ENCODE results near the gene FER.
"Not testable (repeated sequence)": the region's sequence is repeated elsewhere in the genome, so short reads cannot be mapped to it uniquely, and the experiment has no call there.

The FER gene

GRCh38 chr5:108801776-108802175, 54.1 kb downstream of the FER start:
- no peak for DNase-seq

- no peak for DNase-seq
Observed at GRCh38 chr5:108810717-108811116, 63.0 kb downstream of the FER start.

- no peak for DNase-seq
Observed at GRCh38 chr5:108813673-108814072, 66.0 kb downstream of the FER start.

- DNase-seq: no peak
Observed at GRCh38 chr5:108814551-108814950, 66.9 kb downstream of the FER start.

- no peak for DNase-seq
Observed at GRCh38 chr5:108818613-108819272, 71.0 kb downstream of the FER start.

- DNase-seq: no peak
Observed at GRCh38 chr5:108820983-108821382, 73.3 kb downstream of the FER start.

GRCh38 chr5:108822211-108822947, 74.7 kb downstream of the FER start:
- no peak for DNase-seq

GRCh38 chr5:108827131-108827530, 79.4 kb downstream of the FER start:
- DNase-seq: no peak

GRCh38 chr5:108830705-108831276, 83.1 kb downstream of the FER start:
- DNase-seq: no peak

- DNase-seq: no peak
Observed at GRCh38 chr5:108836492-108836891, 88.8 kb downstream of the FER start.

GRCh38 chr5:108842260-108842941, 94.7 kb downstream of the FER start:
- DNase-seq: not testable (repeated sequence)

- DNase-seq: not testable (repeated sequence)
Observed at GRCh38 chr5:108851129-108851528, 103.4 kb downstream of the FER start.

- no peak for DNase-seq
Observed at GRCh38 chr5:108857905-108858304, 110.2 kb downstream of the FER start.

- no peak for DNase-seq
Observed at GRCh38 chr5:108858959-108859358, 111.3 kb downstream of the FER start.

- DNase-seq: no peak
Observed at GRCh38 chr5:108862211-108862610, 114.5 kb downstream of the FER start.

GRCh38 chr5:108866097-108866496, 118.4 kb downstream of the FER start:
- DNase-seq: not testable (repeated sequence)

GRCh38 chr5:108867656-108868055, 120.0 kb downstream of the FER start:
- DNase-seq: no peak

GRCh38 chr5:108869066-108869465, 121.4 kb downstream of the FER start:
- no peak for DNase-seq

- no peak for DNase-seq
Observed at GRCh38 chr5:108876451-108876850, 128.8 kb downstream of the FER start.

GRCh38 chr5:108878756-108879155, 131.1 kb downstream of the FER start:
- no peak for DNase-seq

GRCh38 chr5:108881133-108881532, 133.4 kb downstream of the FER start:
- no peak for DNase-seq

GRCh38 chr5:108884736-108885135, 137.0 kb downstream of the FER start:
- no peak for DNase-seq

GRCh38 chr5:108898257-108898656, 150.6 kb downstream of the FER start:
- no peak for DNase-seq

GRCh38 chr5:108898707-108899106, 151.0 kb downstream of the FER start:
- DNase-seq: no peak

Data from effector CD8-positive, alpha-beta T cell (primary cell).